IPS-18a (cell line): ENCODE data around the gene COL26A1.
A peak's percentile ranks its signal among the peaks of the same experiment; 100 is the strongest.

Source experiments
- H3K27ac ChIP-seq: one replicate; pipeline ENCODE4 v1.5.1; 2013; ENCODE audit warnings: low read length
- H3K27me3 ChIP-seq: one replicate; pipeline ENCODE4 v1.6.1; 2013; ENCODE audit warnings: mild to moderate bottlenecking, low read length; ENCODE audit not compliant: control insufficient read depth, insufficient read depth
- H3K36me3 ChIP-seq: one replicate; pipeline ENCODE4 v1.6.1; 2013; ENCODE audit warnings: low read depth, low read length; ENCODE audit not compliant: control insufficient read depth
- H3K4me1 ChIP-seq: one replicate; pipeline ENCODE4 v1.6.1; 2013; ENCODE audit warnings: low read depth, low read length; ENCODE audit not compliant: control insufficient read depth
- H3K4me3 ChIP-seq: one replicate; pipeline ENCODE4 v1.5.1; 2013; ENCODE audit warnings: low read length
- H3K9ac ChIP-seq: one replicate; pipeline ENCODE4 v1.6.1; 2013; ENCODE audit warnings: mild to moderate bottlenecking, low read length, moderate library complexity
- H3K9me3 ChIP-seq: one replicate; pipeline ENCODE4 v1.6.1; 2013; ENCODE audit warnings: low read depth, low read length; ENCODE audit not compliant: control insufficient read depth

The COL26A1 gene

DNA sequence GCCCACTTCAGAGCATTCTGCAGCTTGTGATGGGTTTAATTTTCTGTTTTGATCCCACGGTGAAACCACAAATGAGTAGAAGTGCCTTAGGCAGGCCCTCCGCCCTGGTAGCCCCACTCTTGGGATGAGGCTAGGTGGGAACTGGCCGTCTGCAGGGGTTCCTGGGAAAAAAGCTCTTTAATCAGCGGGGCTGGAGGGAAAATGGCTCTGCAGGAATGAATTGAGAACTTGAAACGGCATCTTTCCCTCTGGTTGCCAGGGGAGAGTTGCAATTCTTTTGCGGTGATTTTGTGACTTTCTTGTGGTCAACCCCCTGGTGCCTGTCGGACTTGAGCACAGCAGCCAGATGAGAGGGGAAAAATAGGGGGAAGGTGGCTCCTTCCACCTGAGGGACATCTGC, 32.7 kb downstream of the COL26A1 start:
- Histone ChIP-seq H3K27ac (no peak overlapping the region), H3K4me1 (peaks cover 17% of the 10 kb centered on the region), H3K36me3 (no peaks in the 10 kb centered on the region), H3K9ac (no peak overlapping the region), H3K27me3 (no peaks in the 10 kb centered on the region), H3K4me3 (no peak overlapping the region), H3K9me3 (no peaks in the 10 kb centered on the region)

- H3K27ac ChIP-seq, result no peak overlapping the region
- H3K36me3 ChIP-seq, result no peaks in the 10 kb centered on the region
- no peak overlapping the region for H3K9ac ChIP-seq
These were observed 34.6 kb downstream of the COL26A1 start for GRCh38 chr7:101397243-101397642.

GRCh38 chr7:101397770-101398324, 35.2 kb downstream of the COL26A1 start:
- no peak overlapping the region for H3K4me3 ChIP-seq
- no peak overlapping the region for H3K27ac ChIP-seq
- no peaks in the 10 kb centered on the region for H3K36me3 ChIP-seq
- no peak overlapping the region for H3K9ac ChIP-seq
- H3K9me3 ChIP-seq, result no peaks in the 10 kb centered on the region
- no peaks in the 10 kb centered on the region for H3K27me3 ChIP-seq
- H3K4me1 ChIP-seq, result peaks cover 26% of the 10 kb centered on the region

More at GRCh38 chr7:101397243-101397642, 34.6 kb downstream of the COL26A1 start:
- H3K4me3 ChIP-seq, result no peak overlapping the region
- peaks cover 26% of the 10 kb centered on the region for H3K4me1 ChIP-seq
- no peaks in the 10 kb centered on the region for H3K9me3 ChIP-seq
- no peaks in the 10 kb centered on the region for H3K27me3 ChIP-seq

GRCh38 chr7:101398396-101399289, 36.0 kb downstream of the COL26A1 start:
- H3K9ac ChIP-seq, result no peak overlapping the region

GRCh38 chr7:101399759-101400158, 37.1 kb downstream of the COL26A1 start:
- H3K27ac ChIP-seq, result no peak overlapping the region
- peaks cover 30% of the 10 kb centered on the region for H3K4me1 ChIP-seq
- no peaks in the 10 kb centered on the region for H3K9me3 ChIP-seq
- no peaks in the 10 kb centered on the region for H3K36me3 ChIP-seq
- H3K4me3 ChIP-seq, result no peak overlapping the region
- no peaks in the 10 kb centered on the region for H3K27me3 ChIP-seq
- H3K9ac ChIP-seq, result no peak overlapping the region

More at GRCh38 chr7:101398396-101399289, 36.0 kb downstream of the COL26A1 start:
- no peaks in the 10 kb centered on the region for H3K9me3 ChIP-seq
- H3K27me3 ChIP-seq, result no peaks in the 10 kb centered on the region
- no peaks in the 10 kb centered on the region for H3K36me3 ChIP-seq
- no peak overlapping the region for H3K4me3 ChIP-seq
- H3K4me1 ChIP-seq, result peaks cover 26% of the 10 kb centered on the region
- H3K27ac ChIP-seq, result no peak overlapping the region

GRCh38 chr7:101400751-101401150, 38.1 kb downstream of the COL26A1 start:
- peaks cover 24% of the 10 kb centered on the region for H3K4me1 ChIP-seq
- H3K9me3 ChIP-seq, result no peaks in the 10 kb centered on the region
- no peaks in the 10 kb centered on the region for H3K27me3 ChIP-seq
- H3K4me3 ChIP-seq, result no peak overlapping the region
- no peaks in the 10 kb centered on the region for H3K36me3 ChIP-seq
- H3K27ac ChIP-seq, result no peak overlapping the region
- no peak overlapping the region for H3K9ac ChIP-seq

DNA sequence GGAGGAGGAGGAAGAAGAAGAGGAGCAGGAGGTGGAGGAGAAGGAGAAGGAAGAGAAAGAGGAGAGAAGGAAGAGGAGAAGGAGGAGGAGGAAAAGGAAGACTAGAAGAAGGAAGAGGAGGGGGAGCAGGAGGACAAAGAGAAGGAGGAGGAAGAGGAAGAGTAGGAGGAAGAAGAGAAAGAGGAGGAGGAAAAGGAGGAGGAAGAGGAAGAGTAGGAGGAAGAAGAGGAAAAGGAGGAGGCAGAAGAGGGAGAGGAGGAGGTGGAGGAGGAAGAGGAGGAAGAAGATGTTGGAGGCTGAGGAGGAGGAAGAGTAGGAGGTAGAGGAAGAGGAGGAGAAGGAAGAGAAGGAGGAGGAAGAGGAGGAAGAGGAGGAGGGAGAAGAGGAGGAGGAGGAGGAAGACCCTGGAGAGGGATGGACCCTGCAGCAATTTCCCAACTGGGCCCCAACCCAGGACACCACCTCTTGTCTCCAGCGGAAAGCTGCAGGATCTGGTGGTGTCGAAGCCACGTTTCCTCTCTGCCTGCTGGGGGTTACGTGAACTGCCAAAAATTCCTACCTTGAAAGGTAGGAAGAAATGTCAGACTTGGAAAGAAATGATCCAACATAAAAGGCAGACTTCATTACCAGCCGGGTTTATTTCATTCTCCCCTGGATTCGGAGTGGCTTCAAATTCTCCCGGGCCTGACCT, 38.9 kb downstream of the COL26A1 start:
- no peaks in the 10 kb centered on the region for H3K9me3 ChIP-seq
- no peaks in the 10 kb centered on the region for H3K27me3 ChIP-seq
- peak overlapping the region; percentile 42 for H3K4me3 ChIP-seq
- H3K27ac ChIP-seq, result peak overlapping the region; percentile 89
- peak overlapping the region; percentile 7 for H3K9ac ChIP-seq
- H3K36me3 ChIP-seq, result no peaks in the 10 kb centered on the region
- peaks cover 24% of the 10 kb centered on the region for H3K4me1 ChIP-seq

DNA sequence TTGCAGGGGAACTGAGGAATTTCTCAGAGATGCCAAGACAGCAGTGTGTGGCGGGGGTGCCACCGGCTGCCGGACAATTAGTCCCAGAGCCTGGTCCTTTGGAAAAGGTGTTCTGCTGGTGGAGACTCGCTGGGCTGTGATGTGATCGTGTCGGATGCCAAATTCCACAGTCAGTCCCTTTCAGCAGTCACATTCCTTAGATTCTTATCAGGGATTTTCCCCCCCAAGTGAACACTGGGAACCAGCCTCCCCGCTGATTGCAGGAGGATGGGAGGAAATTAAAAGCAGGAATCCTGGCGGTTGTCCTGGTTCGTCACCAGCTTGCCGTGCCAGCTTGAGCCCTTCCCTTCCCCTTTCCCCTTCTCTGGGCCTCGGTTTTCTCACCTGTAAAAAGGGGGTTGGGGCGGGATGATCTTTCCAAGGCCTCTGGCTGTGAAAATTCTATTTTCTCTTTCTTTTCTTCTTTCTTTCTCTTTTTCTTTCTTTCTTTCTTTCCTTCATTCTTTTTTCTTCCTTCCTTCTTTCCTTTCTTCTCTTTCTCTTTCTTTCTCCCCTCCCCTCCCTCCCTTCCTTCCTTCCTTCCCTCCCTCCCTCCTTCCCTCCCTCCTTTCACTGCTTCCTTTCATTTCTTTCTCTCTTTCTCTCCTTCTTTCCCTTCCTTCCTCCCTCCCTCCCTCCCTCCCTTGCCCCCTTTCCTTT, 39.6 kb downstream of the COL26A1 start:
- Histone ChIP-seq H3K4me3 (peak overlapping the region; percentile 42), H3K27me3 (no peaks in the 10 kb centered on the region), H3K36me3 (no peaks in the 10 kb centered on the region), H3K9me3 (no peaks in the 10 kb centered on the region), H3K27ac (peak overlapping the region; percentile 89), H3K4me1 (peaks cover 24% of the 10 kb centered on the region), H3K9ac (peak overlapping the region; percentile 7)

- H3K4me3 ChIP-seq, result no peak overlapping the region
- no peaks in the 10 kb centered on the region for H3K36me3 ChIP-seq
- H3K27ac ChIP-seq, result no peak overlapping the region
- no peaks in the 10 kb centered on the region for H3K9me3 ChIP-seq
- H3K4me1 ChIP-seq, result peaks cover 24% of the 10 kb centered on the region
- H3K27me3 ChIP-seq, result no peaks in the 10 kb centered on the region
- no peak overlapping the region for H3K9ac ChIP-seq
These were observed 40.2 kb downstream of the COL26A1 start for GRCh38 chr7:101402835-101403234.

DNA sequence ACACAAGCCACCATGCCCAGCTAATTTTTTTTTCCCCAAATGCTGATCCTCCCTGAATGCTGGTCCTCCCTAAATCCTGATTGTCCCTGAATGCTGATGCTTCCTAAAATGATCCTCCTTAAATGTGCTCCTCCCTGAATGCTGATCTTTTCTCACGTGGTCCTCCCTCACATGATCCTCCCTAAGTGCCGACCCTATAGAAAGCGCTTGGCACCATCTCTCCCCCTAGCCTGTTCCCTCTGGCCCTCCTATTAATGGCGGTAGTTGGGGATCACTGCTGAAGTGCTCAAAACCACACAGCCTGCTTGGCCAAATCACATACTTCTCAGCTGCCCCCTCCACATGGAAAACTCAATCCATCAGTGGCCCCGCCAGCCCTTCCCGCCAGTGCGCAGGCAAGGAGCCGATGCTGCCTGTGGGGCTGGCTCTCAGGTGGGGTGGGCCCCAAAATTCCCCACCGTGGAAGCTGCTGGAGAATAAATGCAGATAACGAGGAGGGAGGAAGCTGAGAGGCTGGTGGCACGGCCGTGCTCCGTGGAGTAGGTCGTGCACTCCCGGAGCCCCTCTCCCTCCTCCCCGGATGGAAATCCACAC, 42.9 kb downstream of the COL26A1 start:
- H3K27me3 ChIP-seq, result no peaks in the 10 kb centered on the region
- H3K4me1 ChIP-seq, result peaks cover 19% of the 10 kb centered on the region
- H3K27ac ChIP-seq, result no peak overlapping the region
- no peak overlapping the region for H3K4me3 ChIP-seq
- H3K9ac ChIP-seq, result no peak overlapping the region
- no peaks in the 10 kb centered on the region for H3K9me3 ChIP-seq
- no peaks in the 10 kb centered on the region for H3K36me3 ChIP-seq
